Neutrophil (primary cell): ENCODE results near the gene AKT3.

ENCODE experiments used
- H3K27ac ChIP-seq: fragments of 200-600 bp; sonication (generic); 2 replicates; pipeline ENCODE4 v1.5.1; 2016; ENCODE audit warnings: mild to moderate bottlenecking, moderate library complexity
- H3K27me3 ChIP-seq: fragments of 200-600 bp; sonication (generic); 2 replicates; pipeline ENCODE4 v1.6.0; 2016; ENCODE audit warnings: mild to moderate bottlenecking
- H3K36me3 ChIP-seq: fragments of 200-600 bp; sonication (generic); 2 replicates; pipeline ENCODE4 v1.5.1; 2017
- H3K4me1 ChIP-seq, 2 experiments: fragments of 200-600 bp in 1 of 2; sonication (generic) in 1 of 2; 1 replicate in 1 of 2; 2 replicates in 1 of 2; pipeline versions ENCODE4 v1.5.1 to v1.6.1; 2013 to 2016; ENCODE audit warnings: low read depth in 1 of 2, low read length in 1 of 2, mild to moderate bottlenecking in 1 of 2, moderate library complexity in 1 of 2; ENCODE audit not compliant: control insufficient read depth in 1 of 2, insufficient read depth in 1 of 2
- H3K4me3 ChIP-seq, 2 experiments: fragments of 200-600 bp in 1 of 2; sonication (generic) in 1 of 2; 1 replicate in 1 of 2; 2 replicates in 1 of 2; pipeline ENCODE4 v1.5.1; 2013 to 2016; ENCODE audit warnings: low read depth in 1 of 2, low read length in 1 of 2, mild to moderate bottlenecking in 1 of 2, moderate library complexity in 1 of 2
- H3K9me3 ChIP-seq: fragments of 200-600 bp; sonication (generic); 2 replicates; pipeline ENCODE4 v1.5.1; 2016
- CTCF ChIP-seq: fragments of 200-600 bp; sonication (generic); IDR thresholded peaks from 2 replicates; pipeline ENCODE4 v1.5.1; 2016; ENCODE audit warnings: antibody characterized with exemption

Gene AKT3

DNA sequence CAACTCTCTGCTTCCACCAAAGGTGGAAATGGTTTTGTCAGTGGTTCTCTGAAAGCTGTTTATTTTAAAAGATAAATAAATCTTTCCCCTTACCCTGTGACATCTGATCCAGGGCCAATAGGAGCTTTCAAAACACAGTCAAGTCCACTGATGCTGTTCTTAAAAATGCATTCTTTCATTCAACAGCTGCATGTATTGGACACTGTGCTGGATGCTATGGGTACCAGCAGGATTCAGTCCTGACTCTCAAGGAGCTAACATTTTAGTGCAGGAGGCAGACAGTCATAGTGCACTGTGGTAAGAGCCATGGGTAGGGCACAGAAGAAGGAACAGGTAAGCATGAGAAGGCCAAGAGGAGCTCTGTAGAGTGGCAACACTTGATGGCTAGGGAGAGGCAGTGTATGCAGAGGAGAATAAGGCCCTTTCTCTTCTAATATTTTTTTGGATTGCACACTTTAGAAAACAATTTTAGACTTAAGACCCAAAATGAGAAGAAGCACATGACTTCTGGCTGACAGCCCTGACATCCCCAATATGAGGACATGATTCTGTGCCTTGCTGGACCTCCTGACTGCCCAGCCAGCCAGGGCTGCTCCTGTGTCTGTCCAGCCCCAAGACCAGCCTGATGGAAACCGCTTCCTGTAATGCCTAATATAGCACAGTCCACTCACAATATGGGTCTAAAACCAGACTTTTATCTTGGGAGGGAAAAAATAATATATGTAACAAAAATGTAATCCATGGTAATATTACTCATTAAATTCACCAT is 386.9 kb downstream of the AKT3 start:
- Histone ChIP-seq H3K27ac (no peak overlapping the region), H3K36me3 (no peaks in the 10 kb centered on the region), H3K4me1 (peaks cover 9 to 11% of the 10 kb centered on the region in 2 experiments), H3K4me3 (no peak overlapping the region), H3K27me3 (no peaks in the 10 kb centered on the region), H3K9me3 (no peaks in the 10 kb centered on the region)
- no peak for TF ChIP-seq CTCF

DNA sequence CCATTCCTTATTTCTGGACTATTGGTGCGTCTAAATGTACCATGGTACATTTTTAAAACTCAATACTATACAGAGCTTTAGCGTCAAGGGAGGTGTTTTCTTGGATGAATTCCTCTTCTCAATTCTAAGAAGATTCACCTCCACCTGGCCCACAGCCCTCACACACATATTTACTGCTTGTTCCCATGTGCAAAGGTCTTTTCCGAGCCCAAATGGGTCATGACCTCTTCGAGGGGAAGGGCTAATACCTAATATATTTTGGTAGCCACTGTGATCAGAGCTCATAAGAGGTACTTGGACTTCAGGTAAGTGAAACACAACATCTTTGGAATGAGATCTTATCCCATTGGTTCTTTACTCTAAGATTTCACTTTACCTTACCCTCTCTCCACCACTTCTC is 388.3 kb downstream of the AKT3 start:
- Histone ChIP-seq H3K9me3 (no peaks in the 10 kb centered on the region), H3K4me1 (peaks cover 9 to 11% of the 10 kb centered on the region in 2 experiments), H3K27me3 (no peaks in the 10 kb centered on the region), H3K4me3 (no peak overlapping the region), H3K36me3 (no peaks in the 10 kb centered on the region), H3K27ac (no peak overlapping the region)
- no peak for TF ChIP-seq CTCF

- TF ChIP-seq CTCF = no peak
- Histone ChIP-seq H3K36me3 (no peaks in the 10 kb centered on the region), H3K27me3 (no peaks in the 10 kb centered on the region), H3K4me1 (peaks cover 9 to 11% of the 10 kb centered on the region in 2 experiments), H3K9me3 (no peaks in the 10 kb centered on the region), H3K4me3 (no peak overlapping the region), H3K27ac (peak overlapping the region; percentile 29)
Measured at GRCh38 chr1:243459059-243459458, 391.0 kb downstream of the AKT3 start.

DNA sequence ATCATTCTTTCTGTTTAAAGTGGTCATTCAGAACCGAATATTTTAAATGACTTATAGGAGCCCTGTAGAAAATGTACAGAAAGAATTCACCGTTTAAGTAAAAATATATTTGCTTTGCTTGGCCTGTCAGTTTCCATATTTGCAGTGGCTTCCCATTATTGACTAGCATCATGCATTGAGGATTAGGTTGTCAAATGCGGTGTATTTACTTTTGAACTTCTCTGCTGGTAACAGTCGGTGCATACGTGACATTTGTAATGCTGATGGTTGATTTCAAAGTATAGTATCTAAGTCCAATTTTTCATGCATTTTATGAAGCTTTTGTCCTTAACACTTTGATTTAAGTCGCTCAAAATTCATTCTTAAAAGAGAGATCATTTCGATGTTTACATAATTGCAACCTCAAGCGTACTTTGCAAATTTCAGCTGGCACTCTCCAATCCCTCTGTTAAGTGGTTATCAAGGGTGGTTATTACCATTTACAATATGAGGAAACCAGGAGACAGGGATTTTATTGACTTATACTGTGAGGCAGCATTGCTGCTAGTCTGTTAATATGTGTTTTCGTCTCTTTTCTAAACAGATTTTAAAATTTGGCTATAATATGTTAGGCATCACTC is 392.6 kb downstream of the AKT3 start:
- Histone ChIP-seq H3K36me3 (no peaks in the 10 kb centered on the region), H3K4me3 (no peak overlapping the region), H3K9me3 (no peaks in the 10 kb centered on the region), H3K27me3 (no peaks in the 10 kb centered on the region), H3K27ac (no peak overlapping the region), H3K4me1 (peaks cover 9 to 13% of the 10 kb centered on the region in 2 experiments)
- no peak for TF ChIP-seq CTCF

DNA sequence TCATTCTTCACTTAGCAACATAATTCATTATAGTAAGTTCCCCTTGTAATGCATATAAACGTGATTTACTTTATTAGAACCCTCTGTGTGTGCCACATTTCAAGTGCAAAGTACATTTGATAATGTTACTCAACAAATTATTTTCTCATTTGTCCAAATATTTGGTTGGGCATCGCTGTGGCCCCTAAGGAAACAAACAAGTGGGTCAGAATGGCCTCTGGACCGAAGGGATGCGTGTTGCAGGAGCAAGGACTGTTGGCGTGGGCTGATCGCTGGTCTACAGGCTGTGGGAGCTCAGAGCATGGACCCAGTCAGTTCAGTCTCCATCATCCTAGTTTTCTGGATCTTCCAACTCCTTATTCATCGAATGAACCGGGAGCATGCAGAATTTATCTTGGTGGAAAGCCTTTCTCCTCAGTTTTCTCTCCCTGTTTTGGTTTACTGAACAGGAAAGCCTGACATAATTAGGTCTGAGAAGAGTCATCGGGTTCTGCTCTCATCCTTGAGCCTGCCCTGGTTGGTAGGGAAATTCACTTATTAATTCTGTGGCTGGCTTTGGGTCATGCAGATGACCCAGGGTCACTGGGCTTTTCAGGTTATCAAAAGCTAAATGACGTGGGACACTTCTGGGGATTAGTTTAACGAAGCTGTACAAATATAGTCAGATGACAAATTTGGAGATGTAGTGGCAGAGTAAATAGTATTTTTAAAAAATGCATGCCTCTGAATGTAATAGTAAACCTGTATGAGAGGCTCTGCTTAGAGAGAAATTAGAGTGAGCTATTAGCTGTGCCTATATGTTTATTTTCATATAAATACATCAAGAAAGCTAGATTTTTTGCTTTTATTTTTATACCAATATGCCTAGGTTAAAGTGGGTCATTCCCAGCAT is 394.0 kb downstream of the AKT3 start:
- H3K4me1 ChIP-seq = peaks cover 21 to 25% of the 10 kb centered on the region in 2 experiments
- H3K27ac ChIP-seq = no peak overlapping the region
- TF ChIP-seq CTCF = no peak
- no peaks in the 10 kb centered on the region for H3K9me3 ChIP-seq
- H3K4me3 ChIP-seq = no peak overlapping the region
- no peaks in the 10 kb centered on the region for H3K36me3 ChIP-seq
- H3K27me3 ChIP-seq = no peaks in the 10 kb centered on the region
